Stimulated activated CD4-positive, alpha-beta T cell treated with anti-CD3 and anti-CD28 coated beads, Interleukin-12 subunit alpha, Interleukin-12 subunit beta, amount 100 ng/mL, for 48 hours (primary cell): ENCODE results near the gene ATP6V0E1.
"Not testable (repeated sequence)": the region's sequence is repeated elsewhere in the genome, so short reads cannot be mapped to it uniquely, and the experiment has no call there.

ENCODE experiments used
- DNase-seq, 3 donors: peaks; one replicate each; pipeline ENCODE4 v3.0.0-alpha.2; 2020; ENCODE audit warnings: low read depth in 2 of 3, low spot score in 1 of 3

Gene ATP6V0E1

DNA sequence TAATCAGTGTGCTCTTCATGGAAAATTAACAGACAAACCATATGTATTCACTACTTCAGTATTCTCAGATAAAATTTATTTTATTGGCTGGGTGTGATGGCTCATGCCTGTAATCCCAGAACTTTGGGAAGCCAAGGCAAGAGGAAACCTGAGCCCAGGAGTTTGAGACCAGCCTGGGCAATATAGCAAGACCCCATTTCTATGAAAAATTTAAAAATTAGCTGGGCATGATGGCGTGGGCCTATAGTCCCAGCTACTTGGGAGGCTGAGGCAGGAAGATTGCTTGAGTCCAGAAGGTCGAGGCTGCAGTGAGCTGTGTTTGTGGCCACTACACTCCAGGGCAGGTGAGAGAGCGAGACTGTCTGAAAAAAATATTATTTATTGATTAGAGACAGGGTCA is 49.2 kb downstream of the ATP6V0E1 start:
- no peak for DNase-seq

DNA sequence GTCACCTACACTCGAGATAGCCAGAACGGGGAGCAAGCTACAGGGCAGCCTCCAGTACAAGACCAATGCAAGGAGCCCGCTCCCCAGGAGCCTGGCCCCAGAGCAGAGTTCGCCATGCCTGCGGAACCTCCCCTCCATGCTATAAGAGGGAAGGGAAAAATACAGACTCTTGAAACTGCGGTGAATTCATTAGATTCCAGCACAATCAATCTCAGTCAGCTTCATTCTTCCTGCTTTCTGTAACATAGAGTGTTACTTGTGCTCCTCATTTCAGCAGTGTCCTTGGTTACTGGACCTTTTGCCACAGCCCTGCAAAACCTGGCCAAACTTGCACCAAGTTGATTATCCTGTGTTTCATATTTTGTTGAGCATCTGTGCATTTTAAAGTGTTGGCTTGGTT is 50.4 kb downstream of the ATP6V0E1 start:
- DNase-seq = no peak

DNA sequence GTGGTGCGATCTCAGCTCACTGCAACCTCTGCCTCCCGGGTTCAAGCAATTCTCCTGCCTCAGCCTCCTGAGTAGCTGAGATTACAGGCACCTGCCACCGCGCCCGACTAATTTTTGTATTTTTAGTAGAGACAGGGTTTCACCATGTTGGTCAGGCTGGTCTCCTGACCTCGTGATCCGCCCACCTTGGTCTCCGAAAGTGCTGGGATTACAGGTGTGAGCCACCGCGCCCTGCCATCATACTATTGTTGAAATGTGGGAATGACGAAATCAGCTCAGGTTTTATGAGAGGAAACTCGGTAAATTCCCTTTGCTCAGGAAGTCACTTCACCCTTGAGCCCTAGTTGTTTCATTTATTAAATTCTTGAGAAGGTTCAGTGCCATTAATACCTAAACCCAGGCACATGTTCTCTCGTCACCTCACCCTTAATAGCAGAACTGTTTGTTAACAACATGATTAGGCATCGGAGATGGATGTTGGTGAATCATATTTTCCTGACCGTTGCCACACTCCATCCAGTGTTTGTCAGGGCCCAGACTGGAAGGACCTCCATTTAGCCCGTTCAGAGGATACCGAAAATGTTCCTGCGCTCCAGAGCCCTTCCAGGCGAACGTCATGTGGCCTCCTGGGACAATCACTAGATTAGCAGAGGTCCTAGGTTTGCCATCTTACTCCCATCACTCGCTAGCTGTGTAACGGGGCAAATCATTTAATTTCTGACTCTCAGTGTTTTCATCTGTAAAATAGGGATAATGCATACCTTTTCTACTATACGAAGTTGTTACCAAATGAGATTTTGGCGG is 52.5 kb downstream of the ATP6V0E1 start:
- peak; percentile 37 to 55 (median 39) for DNase-seq

DNA sequence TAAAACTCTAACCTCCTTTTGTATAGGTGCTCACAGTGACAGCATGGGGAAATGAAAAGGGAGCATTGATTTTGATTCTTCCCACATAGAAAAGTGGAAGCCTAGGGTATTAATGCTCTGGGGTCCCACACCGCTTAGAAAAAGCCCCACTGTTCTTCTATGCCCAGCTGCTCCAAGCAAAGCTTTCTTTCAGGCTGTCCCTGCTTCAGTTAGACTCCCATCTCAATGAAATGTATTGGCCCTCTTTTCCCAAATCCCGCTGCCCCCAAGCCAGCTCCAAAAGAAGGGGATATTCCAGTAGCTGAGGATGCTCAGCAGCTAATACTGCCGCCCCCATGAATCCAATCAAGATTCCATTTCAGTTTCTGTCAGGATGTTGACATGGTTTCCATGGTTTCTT is 55.6 kb downstream of the ATP6V0E1 start:
- no peak for DNase-seq

DNA sequence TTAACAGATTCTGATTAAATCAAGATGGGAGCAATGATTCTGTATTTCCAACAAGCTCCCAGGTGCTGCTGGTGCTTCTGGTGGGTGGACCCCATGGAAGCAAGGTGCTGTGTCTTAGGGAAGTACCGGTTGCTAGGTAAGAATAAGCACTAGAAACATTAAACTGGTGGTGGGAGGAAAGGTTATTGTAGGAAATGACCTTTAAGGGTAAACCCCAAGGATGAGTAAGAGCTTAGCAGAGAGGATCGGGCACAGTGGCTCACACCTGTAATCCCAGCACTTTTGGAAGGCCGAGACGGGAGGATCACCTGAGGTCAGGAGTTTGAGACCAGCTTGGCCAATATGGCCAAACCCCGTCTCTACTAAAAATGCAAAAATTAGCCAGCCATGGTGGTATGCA is 56.4 kb downstream of the ATP6V0E1 start:
- no peak for DNase-seq

DNA sequence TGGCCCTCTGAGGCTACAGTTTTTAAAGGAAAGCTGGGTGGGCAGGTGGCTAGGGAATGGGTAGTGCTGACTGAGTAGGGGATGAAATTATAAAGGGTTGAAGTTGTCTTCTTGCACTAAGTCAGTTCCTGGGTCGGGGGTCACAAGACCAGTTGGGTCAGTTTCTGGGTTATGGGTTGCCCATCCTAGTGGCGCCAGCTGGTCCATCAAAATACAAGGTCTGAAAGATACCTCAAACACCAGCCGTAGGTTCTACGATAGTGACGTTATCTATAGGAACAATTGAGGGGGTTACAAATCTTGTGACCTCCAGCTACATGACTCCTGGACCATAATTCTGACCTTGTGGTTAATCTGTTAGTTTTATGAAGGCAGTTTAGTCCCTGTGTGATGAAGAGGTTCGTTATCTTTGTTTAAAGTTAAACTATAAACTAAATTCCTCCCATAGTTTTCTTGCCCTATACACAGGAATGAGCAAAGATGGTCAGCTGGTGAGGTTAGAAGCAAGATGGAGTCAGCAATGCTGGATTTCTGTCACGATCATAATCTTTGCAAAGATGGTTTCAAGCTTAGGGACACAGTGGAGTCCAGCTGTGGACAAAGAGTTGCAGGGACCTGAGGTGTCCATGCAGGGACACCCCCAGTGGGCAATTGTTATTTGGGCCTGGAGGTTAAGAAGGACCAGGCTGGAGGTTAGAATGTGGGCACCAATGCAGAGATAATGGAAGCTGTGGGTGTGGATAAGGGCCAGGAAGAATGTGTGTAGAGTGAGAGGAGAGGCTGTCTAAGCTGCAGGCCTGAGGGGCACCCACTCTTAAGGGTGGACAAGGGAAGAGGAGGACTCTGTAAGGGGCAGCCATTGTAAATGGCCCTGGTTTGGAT is 58.6 kb downstream of the ATP6V0E1 start:
- no peak for DNase-seq

DNA sequence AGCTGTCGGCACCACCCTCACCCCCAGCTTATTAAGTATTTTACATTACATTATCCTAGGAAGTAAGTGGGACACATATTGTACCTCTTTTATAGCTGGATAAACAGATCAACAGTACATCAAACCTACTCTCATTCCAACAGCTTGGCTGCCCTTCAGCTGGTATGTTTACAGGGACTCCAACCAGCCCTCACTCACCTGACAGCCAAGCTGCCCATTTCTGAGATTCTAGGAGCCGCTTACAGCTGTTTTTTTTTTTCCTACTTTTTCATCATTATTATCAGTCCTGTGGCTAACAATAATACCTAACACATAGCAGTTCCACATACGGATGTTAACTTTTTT is 59.2 kb downstream of the ATP6V0E1 start:
- no peak for DNase-seq

DNA sequence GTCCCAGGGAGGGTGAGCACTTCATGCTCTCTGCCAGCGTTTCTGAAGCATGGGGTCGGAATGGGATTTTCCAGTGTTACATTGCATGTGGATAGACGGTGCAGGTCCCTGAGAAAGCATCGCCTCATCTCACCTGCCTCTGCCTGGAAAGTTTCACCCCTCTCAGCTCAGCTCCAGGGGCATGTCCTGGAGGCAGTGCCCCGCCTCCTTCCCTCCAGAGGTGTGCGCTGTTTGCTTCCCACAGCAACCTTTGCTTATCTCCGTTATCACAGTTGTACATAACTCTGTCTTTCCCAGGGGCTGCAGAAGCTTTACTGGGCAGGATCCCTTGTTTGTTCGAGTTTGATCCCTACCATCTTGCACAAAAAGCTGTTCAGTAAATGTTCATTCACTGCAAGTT is 61.9 kb downstream of the ATP6V0E1 start:
- DNase-seq = no peak

DNA sequence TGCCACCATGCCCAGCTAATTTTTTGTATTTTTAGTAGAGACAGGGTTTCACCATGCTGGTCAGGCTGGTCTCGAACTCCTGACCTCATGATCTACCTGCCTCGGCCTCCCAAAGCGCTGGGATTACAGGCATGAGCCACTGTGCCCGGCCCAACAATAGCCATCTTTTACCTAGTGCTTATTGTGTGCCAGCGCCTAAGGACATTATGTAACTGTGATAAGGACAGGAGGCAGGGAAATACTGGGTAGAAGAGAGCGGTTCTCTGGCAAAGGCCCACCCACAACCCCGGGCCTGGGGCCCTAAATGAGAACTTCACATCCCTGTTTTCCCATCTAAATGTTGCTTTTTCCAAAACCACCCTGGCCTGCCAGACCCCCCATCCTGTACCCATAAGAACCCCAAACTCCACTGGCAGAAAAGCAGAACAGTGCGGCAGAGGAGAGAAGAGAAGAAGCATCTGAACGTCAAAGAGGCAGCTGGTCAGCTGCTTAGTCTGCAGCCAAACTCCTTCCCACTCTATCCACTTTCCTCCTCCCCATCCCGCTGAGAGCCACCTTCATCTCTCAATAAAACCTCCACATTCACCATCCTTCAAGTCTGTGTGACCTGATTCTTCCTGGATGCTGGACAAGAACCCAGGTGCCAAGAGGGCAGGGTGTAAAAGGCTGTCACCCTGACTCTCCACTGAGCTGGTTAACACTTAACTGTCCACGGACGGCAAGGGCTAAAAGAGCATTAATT is 63.7 kb downstream of the ATP6V0E1 start:
- DNase-seq = not testable (repeated sequence)

DNA sequence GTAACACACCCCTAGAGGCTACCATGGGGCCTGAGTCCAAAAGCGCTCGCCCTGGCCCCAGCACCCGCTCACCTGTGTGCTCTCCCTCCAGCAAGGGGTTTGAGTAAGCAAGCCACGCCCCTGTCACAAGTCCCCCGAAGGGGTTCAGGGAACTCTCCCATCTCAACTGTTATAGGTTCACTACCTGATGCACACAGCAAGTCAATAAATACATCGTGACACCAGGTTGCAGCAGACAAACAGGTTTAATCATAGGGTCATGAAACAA is 64.2 kb downstream of the ATP6V0E1 start:
- no peak for DNase-seq

DNA sequence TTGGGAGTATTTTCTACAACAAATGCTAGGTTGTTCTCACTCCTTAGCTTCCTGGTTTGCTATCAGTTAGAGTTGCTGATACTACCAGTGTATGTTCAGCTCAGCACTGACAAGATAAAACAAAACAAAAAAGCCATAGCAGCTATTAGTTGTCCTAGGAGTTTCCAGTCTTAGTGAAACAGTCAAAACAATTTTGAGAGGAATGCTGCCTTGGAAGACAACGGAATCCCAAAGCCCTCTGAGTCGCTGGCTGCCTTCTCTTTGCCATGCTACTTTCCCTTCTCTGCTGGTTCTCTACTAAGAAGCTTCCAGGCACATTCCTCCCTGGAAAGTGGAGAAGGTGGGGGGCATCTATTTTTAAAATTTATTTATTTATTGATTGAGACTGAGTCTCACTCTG is 67.2 kb downstream of the ATP6V0E1 start:
- DNase-seq = no peak

DNA sequence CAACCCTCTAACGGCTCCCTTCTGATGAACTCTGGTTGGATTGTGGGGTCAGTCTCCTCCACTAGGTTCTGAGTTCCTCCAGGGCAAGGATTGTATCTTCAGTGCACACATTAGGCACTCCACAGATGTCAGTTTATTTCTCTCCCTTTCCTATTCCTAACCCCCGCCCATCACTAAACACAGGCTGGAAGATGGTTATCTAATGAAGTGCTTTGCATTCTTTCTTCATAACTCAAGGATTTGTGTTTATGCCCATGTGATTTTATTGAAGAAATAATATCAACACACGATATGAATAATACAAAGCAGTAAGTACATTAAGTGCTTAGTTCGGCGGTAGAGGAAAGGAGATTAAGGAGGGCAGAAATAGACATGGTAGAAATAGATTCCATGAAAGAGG is 68.2 kb downstream of the ATP6V0E1 start:
- DNase-seq = no peak

DNA sequence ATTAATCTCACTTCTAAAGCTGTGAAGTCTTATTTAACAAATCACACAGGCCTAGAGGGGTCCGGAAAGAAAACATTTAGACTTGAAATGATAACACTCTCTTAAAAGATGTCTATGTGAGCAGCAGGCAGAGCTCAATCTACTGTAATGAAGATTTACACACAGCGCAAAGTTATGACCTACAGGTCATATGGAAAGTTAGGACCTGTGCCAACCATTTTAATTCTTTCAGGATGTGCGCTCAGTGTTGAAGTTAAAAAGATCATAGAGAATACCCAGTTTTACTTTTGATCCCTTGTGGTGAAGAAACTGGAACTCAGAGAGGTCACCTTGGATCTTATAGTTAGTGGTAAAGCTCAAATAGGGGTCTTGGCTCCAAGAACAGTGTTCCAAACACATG is 69.5 kb downstream of the ATP6V0E1 start:
- DNase-seq = no peak

DNA sequence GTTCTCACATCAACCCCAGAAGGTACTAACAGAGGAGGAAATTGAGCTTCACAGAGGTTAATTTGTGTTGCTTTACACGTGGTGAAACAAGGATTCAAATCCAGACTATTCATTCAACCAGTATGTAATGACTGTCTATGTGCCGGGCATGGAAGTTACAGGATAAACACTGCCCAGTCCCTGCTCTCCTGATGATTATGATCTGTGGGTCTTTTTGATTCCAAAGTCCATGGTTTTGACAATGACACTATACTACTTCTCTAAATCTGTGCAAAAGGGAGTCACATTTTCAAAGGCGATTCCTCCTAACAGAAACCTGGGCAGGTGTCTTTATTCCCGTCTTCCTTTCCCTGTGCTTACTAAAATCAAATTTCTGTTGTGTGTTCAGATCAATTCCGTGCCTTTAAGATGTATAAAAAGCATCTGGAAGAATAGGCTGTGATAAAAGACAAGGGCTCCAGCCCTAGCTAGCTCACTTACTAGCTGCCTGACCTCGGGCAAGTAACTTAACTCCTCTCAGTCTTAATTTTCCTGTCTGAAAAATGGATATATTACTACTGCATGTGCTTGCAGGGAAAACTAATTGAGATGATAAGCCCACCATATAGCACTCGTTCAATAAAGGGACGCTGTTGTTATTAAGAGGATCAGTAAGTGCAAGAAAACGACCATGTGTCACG is 71.6 kb downstream of the ATP6V0E1 start:
- DNase-seq = no peak

DNA sequence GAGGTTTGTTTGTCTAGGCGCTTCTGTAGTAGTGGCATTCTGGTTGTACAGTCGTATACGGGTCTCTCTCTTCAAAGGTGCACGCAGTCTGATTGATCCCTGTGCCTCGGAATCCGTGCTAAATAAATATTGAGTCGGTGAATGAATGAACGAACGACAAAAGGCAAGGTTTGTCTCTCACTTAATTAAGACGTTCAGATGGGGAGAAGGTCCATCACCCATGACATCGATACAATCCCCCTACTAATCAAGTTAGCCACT is 72.1 kb downstream of the ATP6V0E1 start:
- no peak for DNase-seq

DNA sequence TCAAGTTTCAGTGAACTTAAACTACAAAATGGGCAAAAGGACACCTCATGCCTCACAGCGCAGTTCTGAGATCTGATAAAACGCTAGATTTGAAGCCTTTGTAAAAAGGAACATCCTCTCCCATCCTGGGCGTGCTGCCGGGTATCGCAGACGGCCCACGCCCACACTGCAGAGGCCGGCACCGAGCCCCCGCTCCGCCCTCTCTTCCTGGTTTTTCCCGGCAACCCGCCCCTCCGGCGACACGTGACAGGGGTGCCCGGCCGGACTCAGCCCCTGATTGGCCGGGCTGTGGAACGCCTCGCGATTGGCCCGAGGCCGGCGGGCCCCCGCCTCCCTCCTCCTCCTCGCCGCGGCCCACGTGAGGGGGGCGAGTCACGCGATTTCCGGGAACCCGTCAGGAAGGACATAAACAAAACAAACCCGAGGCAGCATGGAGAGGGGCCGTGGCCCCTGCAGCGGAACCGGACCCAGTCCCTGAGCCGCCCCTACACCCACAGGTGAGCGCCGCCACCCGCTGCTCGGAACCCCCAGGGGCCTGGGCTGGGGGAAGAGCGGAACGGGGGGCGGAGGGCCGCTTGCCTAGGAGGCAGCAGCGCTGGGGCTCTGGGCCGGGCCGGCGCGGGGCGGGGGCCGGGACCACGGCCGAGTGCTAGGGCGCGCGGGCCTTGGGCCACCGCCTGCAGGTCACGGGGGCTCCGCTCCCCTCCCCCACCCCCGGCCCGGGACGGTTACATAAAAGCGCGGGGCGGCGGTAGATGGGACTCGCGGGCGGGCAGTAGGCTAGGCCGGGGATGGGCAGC is 72.6 kb downstream of the ATP6V0E1 start, which contains the start of gene CREBRF:
TSS of gene CREBRF (plus strand) at position 370 of the 800 bp plus-strand sequence. CDS start 24,424 bp downstream, outside the sequence.
- peak; percentile 92 to 96 (median 95) for DNase-seq

DNA sequence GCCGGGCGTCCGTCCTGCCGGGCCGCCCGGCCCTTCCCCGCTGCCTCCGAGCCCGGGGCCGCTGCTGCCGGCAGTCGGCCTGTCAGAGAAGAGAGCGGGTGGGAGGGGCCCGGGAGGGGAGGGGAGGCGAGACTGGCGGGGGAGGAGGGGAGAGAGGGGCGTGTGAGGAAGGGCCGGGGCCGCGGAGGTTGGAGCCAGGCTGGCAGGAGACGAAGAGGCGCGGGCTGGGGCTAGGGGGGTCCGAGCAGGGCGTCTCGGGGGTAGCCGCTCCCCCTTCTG is 73.2 kb downstream of the ATP6V0E1 start:
- peak in 1 of 3 donors; percentile 78 for DNase-seq

DNA sequence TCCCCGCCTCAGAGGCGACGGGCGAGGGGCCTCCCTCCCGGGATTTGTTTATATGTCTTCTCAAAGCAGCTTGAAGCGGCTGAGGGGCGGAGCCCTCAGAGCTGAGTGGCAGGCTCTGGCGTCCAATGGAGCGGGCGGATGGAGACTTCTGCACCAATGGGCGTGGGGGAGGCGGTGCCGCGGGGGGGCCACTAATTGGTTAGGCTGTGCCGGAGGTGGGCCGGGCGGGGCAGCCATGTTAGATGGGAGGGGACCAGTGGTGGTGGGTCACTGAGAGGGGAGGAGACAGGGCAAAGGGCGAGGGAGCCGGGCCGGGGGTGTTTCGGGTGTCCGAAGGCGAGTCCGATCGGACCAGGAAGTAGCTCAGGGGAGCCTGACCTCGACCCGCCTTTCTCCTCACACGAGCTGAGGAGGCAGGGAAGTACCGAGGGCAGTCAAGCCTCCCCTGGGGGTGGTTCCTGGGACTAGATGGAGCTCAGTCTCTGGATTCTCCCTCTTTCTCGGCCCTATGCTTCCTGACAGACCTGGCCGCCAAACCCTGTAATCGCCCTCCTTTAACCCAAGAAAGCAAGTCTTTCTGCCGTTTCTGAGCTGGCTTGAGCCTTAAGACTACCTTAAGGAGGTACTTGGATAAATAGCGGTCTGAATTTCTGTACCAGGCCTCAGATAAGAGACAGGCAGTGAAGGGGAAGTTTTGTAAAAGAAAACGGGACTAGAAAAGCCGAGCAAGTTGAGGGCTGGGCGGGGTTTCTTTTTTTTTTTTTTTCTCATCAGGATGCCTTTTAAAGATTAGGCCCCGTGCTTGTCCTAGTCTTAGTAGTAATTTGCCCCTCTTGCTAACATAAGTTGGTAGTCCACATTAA is 73.7 kb downstream of the ATP6V0E1 start:
- DNase-seq = peak; percentile 97 to 99 (median 98)

DNA sequence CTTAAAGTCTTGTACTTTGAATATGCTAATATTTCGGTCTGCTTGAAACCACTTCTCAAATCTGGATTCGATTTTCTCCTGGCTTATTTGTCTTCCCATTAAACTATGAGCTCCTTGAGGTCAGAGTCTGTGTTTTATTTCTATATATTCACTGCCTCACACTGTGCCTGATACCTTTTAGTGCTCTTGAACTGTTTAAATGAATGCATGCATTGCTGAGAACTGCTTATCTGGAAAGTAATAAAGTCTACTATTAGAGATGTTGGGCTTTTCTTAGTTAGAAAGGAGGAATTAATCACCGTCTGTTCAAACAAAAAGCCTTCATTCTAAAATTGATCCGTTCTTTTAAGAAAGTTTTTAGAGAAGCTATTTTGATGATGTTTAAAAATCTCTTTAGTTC is 78.6 kb downstream of the ATP6V0E1 start:
- no peak for DNase-seq

DNA sequence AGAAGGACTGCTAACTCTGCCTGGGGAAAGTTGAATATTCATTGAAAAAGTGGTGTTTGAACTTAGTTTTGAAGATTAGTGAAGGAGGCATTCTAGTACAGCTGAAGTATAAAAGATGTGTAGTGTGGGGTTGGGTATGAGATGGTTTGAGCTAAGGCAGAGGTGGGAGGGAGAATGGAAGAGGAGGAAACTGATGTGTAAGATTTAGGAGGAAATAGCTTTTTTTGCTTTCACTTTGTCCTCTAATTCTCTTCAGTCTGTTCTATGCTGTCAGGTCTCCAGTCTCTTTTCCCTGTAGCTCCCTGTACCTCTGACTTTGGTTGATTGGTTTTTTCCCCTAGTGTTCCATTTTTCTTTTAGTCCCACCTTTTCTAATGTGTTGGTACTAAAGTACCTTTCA is 81.6 kb downstream of the ATP6V0E1 start:
- no peak for DNase-seq
